Caco-2 (cell line): Measurements from ENCODE around the gene KIF18B. TPM values are rescaled to one million over a fixed set of nuclear protein-coding genes. Genes with fewer than 3 reads are reported as not detected.

Experiments used
- BruUV-seq: library from RNA; stranded (reverse); fragments of 400-500 nt; replicated peaks from 2 replicates; lab custom pipeline; 2021; lab: Mats Ljungman, UMichigan
- CTCF ChIA-PET: fragments of 300-600 bp; sonication (Branson Sonifier 250); formaldehyde crosslinking; loops from one replicate; lab custom pipeline; 2022; ENCODE audit warnings: antibody characterized with exemption; lab: Charles Lee
- POLR2A ChIA-PET: fragments of 300-600 bp; sonication (Branson Sonifier 250); formaldehyde crosslinking; loops from one replicate; lab custom pipeline; 2022; ENCODE audit warnings: antibody characterized with exemption; lab: Charles Lee
- DNase-seq, 2 experiments: peaks; one replicate each; pipeline versions ENCODE4 v3.0.0 to v3.0.0-alpha.2; 2020 to 2022
- H3K27me3 ChIP-seq: replicated peaks from 2 replicates; pipeline ENCODE4 v1.6.0; 2011; ENCODE audit warnings: low read length; ENCODE audit not compliant: control insufficient read depth, insufficient read depth
- H3K36me3 ChIP-seq: 2 replicates; pipeline ENCODE4 v1.5.1; 2011; ENCODE audit warnings: low read length; ENCODE audit not compliant: control insufficient read depth, insufficient read depth
- H3K4me1 ChIP-seq: fragments of 250-450 bp; sonication (Bioruptor Pico); 2 replicates; pipeline ENCODE4 v1.5.1; 2020; ENCODE audit warnings: mild to moderate bottlenecking
- H3K4me3 ChIP-seq: 2 replicates; pipeline ENCODE4 v1.5.1; 2011; ENCODE audit warnings: low read depth, mild to moderate bottlenecking, control low read depth, low read length
- H3K9me3 ChIP-seq: fragments of 250-450 bp; sonication (Bioruptor Pico); 2 replicates; pipeline ENCODE4 v1.5.1; 2020; ENCODE audit warnings: mild to moderate bottlenecking, moderate library complexity
- H3K27ac Mint-ChIP-seq: one replicate; pipeline ENCODE4 v1.8.0; 2022; ENCODE audit warnings: mixed read lengths; ENCODE audit not compliant: unreplicated experiment
- H3K27me3 Mint-ChIP-seq: one replicate; pipeline ENCODE4 v1.8.0; 2022; ENCODE audit warnings: mixed read lengths; ENCODE audit not compliant: insufficient read depth, unreplicated experiment
- H3K36me3 Mint-ChIP-seq: one replicate; pipeline ENCODE4 v1.8.0; 2022; ENCODE audit warnings: mild to moderate bottlenecking, mixed read lengths; ENCODE audit not compliant: insufficient read depth, unreplicated experiment
- H3K4me1 Mint-ChIP-seq: one replicate; pipeline ENCODE4 v1.8.0; 2022; ENCODE audit warnings: low read depth, mixed read lengths; ENCODE audit not compliant: unreplicated experiment
- H3K4me3 Mint-ChIP-seq: one replicate; pipeline ENCODE4 v1.8.0; 2022; ENCODE audit warnings: mild to moderate bottlenecking, moderate library complexity, mixed read lengths; ENCODE audit not compliant: unreplicated experiment
- H3K9me3 Mint-ChIP-seq: one replicate; pipeline ENCODE4 v1.8.0; 2022; ENCODE audit warnings: mixed read lengths; ENCODE audit not compliant: unreplicated experiment
- CTCF ChIP-seq, 2 experiments: fragments of 200-600 bp in 1 of 2; IDR thresholded peaks; 1 replicate in 1 of 2; 2 replicates in 1 of 2; pipeline versions ENCODE4 v1.5.1 to v1.8.0; 2011 to 2022; ENCODE audit warnings: antibody characterized with exemption in 1 of 2, control low read depth in 1 of 2, inconsistent platforms in 1 of 2, low read depth in 1 of 2, low read length in 1 of 2, mild to moderate bottlenecking in 1 of 2, moderate library complexity in 1 of 2; ENCODE audit not compliant: insufficient read depth in 1 of 2, severe bottlenecking in 1 of 2, unreplicated experiment in 1 of 2
- intact Hi-C: fragments of 100-400 bp; cut with micrococcal nuclease; formaldehyde crosslinking; loops from one replicate; pipeline ENCODE4 v1.10.0; 2022; ENCODE audit not compliant: unreplicated experiment
- total RNA-seq: library from RNA; stranded (reverse); gene quantifications from 2 replicates; pipeline ENCODE4 v1.2.3, GENCODE V29; 2022

Gene KIF18B
- total RNA-seq, 1 experiment from 2014 or later, result 68.4 TPM

- Histone ChIP-seq H3K4me3 (no peak overlapping the region), H3K27me3 (no peaks in the 10 kb centered on the region), H3K36me3 (no peaks in the 10 kb centered on the region), H3K9me3 (0 out of 2 replicates have a peak, but pooled peaks cover 8% of the 10 kb centered on the region), H3K4me1 (peaks cover 6% of the 10 kb centered on the region; the same call in 1 of the 2 replicates)
- no peak overlapping the region for H3K27ac Mint-ChIP-seq
- ChIA-PET POLR2A (interaction anchor here (0.5 kb wide), 1 partner anchor 29 kb away, joined by 8 read pairs; no protein-coding TSS in a partner anchor), CTCF (interaction anchor here (0.6 kb wide), 2 partner anchors 15 to 54 kb away, joined by 3 read pairs; no protein-coding TSS in a partner anchor)
- intact Hi-C loops, result no loop called here
- peaks cover 2% of the 10 kb centered on the region for H3K27me3 Mint-ChIP-seq
- peaks cover 11% of the 10 kb centered on the region for H3K9me3 Mint-ChIP-seq
- H3K36me3 Mint-ChIP-seq, result peaks cover 2% of the 10 kb centered on the region
- no peak overlapping the region for H3K4me3 Mint-ChIP-seq
- TF ChIP-seq CTCF (IDR thresholded peaks at IDR 0.05; ENCODE audit: insufficient read depth in 1 of 2, low read depth in 1 of 2, low read length in 1 of 2, severe bottlenecking in 1 of 2, unreplicated experiment in 1 of 2), result no peak
- DNase-seq, result no peak
- BruUV-seq, result no TSS peak
- H3K4me1 Mint-ChIP-seq, result no peaks in the 10 kb centered on the region
Measured at GRCh38 chr17:44995436-44996001, 47.9 kb upstream of the KIF18B start.

- no TSS peak for BruUV-seq
- POLR2A ChIA-PET, result no interaction called here
Measured at GRCh38 chr17:44992242-44992939, 44.8 kb upstream of the KIF18B start.

More at GRCh38 chr17:44992242-44992939, 44.8 kb upstream of the KIF18B start:
- Mint-ChIP-seq H3K27ac (no peak overlapping the region), H3K4me1 (no peaks in the 10 kb centered on the region), H3K36me3 (peaks cover 4% of the 10 kb centered on the region), H3K9me3 (no peaks in the 10 kb centered on the region), H3K4me3 (no peak overlapping the region), H3K27me3 (peaks cover 2% of the 10 kb centered on the region)
- intact Hi-C loops, result no loop called here
- Histone ChIP-seq H3K27me3 (no peaks in the 10 kb centered on the region), H3K9me3 (no peaks in the 10 kb centered on the region), H3K4me1 (no peaks in the 10 kb centered on the region), H3K36me3 (no peaks in the 10 kb centered on the region), H3K4me3 (no peak overlapping the region)
- CTCF ChIA-PET, result interaction anchor here (1.1 kb wide), 2 partner anchors 71 to 72 kb away, joined by 3 read pairs; no protein-coding TSS in a partner anchor
- no peak for DNase-seq
- no peak for TF ChIP-seq CTCF (IDR thresholded peaks at IDR 0.05; ENCODE audit: insufficient read depth in 1 of 2, low read depth in 1 of 2, low read length in 1 of 2, severe bottlenecking in 1 of 2, unreplicated experiment in 1 of 2)
